Suppressor macrophage treated with lipopolysaccharide for 1 hour (primary cell): ENCODE measurements around the gene SHOX.
"Not testable (repeated sequence)": the region's sequence is repeated elsewhere in the genome, so short reads cannot be mapped to it uniquely, and the experiment has no call there.

Experiments
- DNase-seq, 3 donors: peaks; one replicate each; pipeline ENCODE4 v3.0.0-alpha.2; 2020 to 2022

SHOX gene

DNA sequence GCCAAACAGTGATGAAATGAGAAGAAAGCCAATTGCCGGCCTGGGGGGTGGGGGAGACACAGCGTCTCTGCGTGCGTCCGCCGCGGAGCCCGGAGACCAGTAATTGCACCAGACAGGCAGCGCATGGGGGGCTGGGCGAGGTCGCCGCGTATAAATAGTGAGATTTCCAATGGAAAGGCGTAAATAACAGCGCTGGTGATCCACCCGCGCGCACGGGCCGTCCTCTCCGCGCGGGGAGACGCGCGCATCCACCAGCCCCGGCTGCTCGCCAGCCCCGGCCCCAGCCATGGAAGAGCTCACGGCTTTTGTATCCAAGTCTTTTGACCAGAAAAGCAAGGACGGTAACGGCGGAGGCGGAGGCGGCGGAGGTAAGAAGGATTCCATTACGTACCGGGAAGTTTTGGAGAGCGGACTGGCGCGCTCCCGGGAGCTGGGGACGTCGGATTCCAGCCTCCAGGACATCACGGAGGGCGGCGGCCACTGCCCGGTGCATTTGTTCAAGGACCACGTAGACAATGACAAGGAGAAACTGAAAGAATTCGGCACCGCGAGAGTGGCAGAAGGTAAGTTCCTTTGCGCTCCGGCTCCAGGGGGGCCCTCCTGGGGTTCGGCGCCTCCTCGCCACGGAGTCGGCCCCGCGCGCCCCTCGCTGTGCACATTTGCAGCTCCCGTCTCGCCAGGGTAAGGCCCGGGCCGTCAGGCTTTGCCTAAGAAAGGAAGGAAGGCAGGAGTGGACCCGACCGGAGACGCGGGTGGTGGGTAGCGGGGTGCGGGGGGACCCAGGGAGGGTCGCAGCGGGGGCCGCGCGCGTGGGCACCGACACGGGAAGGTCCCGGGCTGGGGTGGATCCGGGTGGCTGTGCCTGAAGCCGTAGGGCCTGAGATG, at the start of gene SHOX:
TSS of gene SHOX (plus strand) at position 180 of the 885 bp plus-strand sequence. CDS start at position 287, 107 bp downstream.
- DNase-seq = no peak

DNA sequence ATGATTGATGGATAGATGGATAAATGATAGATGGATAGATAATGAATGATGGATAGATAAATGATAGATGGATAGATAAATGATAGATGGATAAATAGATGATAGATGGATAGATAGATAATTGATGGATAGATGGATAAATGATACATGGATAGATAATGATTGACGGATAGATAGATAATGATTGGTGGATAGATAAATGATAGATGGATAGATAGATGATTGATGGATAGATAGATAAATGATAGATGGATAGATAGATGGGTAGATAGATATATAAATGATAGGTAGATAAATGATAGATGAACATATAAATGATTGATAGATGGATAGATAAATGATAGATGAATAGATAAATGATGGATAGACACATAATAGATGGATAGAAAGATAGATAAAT, 49.5 kb upstream of the SHOX start:
- DNase-seq = no peak

DNA sequence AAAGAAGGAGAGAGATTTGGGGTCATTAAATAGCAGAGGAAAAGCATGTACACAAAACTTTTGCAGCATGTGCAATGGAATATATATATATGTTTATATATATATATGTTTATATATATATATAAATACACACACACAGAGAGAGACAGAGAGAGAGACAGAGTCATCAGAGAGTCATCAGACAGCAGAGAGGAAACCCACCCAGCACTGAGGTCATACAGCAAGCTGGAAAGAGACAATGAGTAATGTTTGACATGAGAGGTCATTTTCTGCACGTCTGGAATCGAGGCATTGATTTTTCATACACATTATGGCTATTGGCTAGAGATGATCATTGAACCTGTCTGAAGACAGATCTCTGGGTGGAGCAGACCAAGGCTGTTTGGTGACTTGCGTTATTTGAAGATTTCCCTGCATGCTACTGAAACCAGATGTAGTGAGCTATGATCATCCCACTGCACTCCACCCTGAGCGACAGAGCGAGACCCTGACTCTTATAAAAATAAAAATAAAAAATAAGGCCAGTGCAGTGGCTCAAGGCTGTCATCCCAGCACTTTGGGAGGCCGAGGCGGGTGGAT, 48.8 kb upstream of the SHOX start:
- DNase-seq = no peak

DNA sequence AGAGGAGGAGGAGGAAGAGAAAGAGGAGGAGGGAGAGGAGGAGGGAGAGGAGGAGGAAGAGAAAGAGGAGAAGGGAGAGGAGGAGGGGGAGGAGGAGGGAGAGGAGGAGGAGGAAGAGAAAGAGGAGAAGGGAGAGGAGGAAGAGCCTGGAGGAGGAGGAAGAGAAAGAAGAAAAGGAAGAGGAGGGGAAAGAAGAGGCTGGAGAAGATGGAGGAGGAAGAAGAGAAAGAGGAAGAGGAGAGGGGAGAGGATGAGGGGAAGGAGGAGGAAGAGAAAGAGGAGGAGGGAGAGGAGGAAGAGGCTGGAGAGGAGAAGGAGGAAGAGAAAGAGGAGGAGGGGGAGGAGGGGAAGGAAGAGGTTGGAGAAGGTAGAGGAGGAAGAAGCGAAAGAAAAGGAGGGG, 46.0 kb upstream of the SHOX start:
- DNase-seq = no peak

DNA sequence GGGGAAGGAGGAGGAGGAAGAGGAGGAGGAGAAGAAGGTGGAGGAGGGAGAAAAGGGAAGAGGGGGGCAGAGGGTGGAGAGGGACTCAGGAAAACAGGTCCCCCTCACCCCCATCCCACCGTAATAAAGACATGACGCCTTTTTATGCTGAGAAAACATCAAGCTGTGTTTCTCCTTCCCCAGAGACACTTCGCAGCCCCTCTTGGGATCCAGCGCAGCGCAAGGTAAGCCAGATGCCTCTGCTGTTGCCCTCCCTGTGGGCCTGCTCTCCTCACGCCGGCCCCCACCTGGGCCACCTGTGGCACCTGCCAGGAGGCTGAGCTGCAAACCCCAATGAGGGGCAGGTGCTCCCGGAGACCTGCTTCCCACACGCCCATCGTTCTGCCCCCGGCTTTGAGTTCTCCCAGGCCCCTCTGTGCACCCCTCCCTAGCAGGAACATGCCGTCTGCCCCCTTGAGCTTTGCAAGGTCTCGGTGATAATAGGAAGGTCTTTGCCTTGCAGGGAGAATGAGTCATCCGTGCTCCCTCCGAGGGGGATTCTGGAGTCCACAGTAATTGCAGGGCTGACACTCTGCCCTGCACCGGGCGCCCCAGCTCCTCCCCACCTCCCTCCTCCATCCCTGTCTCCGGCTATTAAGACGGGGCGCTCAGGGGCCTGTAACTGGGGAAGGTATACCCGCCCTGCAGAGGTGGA, 45.3 kb upstream of the SHOX start:
- DNase-seq = no peak

DNA sequence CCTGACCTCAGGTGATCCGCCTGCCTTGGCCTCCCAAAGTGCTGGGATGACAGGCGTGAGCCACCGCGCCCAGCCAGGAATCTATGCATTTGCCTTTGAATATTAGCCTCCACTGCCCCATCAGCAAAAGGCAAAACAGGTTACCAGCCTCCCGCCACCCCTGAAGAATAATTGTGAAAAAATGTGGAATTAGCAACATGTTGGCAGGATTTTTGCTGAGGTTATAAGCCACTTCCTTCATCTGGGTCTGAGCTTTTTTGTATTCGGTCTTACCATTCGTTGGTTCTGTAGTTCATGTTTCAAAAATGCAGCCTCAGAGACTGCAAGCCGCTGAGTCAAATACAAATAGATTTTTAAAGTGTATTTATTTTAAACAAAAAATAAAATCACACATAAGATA, 44.2 kb upstream of the SHOX start:
- DNase-seq = no peak

DNA sequence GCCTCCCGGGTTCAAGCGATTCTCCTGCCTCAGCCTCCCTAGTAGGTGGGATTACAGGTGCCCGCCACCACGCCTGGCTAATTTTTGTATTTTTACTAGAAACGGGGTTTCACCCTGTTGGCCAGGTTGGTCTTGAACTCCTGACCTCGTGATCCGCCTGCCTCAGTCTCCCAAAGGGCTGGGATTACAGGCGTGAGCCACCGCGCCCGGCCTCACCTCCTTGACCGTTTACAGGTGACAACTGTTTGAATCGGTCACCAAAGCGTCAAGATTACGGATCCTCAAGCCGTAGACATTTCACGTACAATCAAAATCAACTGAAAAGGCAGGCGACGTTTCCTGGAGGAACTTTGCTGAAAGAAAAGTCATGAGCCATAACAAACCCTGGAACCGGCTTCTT, 41.3 kb upstream of the SHOX start:
- DNase-seq = not testable (repeated sequence)

DNA sequence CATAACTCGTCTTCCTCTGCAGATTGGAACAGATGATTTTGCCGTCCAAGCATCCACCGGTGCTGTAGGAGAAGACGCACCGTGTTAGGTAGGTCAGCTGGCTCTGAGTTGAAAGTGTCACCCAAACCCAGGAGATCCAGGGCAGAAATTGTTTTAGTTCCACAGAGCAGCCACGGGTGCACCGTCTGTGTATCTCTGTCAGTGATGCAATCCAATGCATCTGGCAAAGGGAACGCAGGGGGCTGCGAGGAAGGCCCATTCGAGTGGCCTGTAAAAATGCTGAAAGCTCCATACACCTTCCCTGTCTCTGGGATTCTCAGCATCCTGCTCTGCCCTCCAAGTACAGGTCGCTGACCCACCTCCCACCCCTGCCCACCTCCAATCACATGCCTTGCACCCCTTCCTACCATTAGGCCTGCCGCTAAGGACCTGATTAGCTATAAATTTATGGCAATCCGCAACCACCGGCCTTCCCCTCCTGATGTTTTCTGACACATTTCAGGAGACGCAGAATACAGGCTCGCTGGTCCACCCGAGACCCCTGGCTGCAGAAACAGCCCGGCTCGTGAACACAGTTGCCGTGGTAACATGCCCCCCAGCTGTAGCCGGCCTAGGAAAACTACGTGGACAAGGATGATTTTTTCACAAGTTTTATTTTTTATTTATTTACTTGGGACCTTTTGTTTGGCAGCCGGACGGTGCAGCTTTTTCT, 39.7 kb upstream of the SHOX start:
- DNase-seq = no peak

DNA sequence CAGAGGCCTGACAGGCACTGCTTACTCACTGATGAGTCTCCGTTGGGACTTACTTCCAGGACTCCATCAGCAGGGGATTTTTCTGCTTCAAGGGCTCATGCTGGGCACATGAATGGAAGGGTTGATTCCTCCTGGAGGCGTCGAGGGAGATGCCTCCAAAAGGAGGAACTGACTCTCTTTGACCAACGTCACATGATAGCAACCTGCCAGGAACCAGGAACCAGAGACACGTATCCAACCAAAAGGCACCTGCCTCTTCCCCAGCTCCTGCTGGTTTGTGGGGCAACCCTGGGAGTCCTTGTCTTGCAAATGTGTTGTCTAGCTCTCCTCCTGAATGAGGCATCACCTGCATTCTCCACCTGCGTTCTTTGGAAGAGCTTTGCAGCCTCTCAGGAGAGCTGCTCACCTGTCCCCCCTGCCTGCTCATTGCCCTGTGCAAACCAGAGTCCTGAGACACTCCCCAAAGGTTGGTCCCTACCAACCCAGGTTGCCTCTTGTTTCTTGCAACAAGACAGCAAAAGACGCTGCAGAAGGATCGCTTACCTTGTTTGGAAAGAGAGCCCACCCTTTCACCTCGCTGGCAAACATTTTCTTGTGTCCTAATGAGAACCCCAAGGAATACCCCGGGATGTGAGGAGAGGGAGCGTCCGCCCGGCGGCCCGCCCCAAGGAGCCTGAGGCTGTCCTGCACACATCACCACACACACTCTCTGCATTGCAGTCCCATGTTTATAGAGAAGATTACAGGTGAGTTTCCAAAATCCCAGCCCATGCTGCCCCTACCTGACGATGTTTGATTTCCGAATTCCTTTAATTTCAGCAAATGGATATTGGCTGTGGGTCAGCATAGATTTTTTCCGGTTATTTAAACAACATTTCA, 30.5 kb upstream of the SHOX start:
- DNase-seq = no peak

DNA sequence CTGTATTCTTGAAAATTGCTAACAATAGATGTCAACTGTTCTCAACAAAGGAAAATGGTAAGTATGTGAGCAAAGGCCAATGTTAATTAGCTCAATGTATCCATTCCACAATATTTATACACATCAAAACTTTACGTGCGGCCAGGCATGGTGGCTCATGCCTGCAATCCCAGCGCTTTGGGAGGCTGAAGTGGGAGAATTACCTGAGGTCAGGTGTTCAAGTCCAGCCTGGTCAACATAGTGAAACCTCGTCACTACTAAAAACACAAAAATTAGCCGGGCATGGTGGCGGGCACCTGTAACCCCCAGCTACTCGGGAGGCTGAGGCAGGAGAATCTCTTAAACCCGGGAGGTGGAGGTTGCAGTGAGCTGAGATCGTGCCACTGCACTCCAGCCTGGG, 27.6 kb upstream of the SHOX start:
- not testable (repeated sequence) for DNase-seq

DNA sequence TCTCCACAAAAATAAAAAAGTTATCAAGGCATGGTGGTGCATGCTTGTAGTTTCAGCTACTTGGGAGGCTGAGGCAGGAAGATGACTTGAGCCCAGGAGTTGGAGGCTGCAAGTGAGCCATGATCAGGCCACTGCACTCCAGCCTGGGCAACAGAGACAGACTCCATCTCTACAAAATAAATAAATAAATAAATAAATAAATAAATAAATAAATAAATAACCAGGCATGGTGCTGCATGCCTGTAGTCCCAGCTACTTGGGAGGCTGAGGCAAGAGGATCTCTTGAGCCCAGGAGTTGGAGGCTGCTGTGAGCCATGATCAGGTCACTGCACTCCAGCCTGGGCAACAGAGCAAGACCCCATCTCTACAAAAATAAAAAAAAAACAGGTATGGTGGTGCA, 26.0 kb upstream of the SHOX start:
- DNase-seq = not testable (repeated sequence)

DNA sequence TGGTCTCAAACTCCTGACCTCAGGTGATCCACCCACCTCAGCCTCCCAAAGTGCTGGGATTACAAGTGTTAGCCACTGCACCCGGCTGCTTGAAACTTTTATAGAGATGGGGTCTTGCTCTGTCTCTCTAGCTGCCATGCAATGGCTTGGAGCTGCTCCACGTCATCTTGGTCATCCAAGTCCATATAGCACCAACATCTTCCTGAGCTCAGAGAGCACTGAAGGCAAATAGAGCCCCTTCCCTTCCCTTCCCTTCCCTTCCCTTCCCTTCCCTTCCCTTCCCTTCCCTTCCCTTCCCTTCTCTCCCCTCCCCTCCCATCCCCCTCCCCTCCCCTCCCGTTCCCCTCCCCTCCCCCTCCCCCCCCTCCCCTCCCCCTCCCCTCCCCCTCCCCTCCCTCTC, 22.5 kb upstream of the SHOX start:
- not testable (repeated sequence) for DNase-seq

DNA sequence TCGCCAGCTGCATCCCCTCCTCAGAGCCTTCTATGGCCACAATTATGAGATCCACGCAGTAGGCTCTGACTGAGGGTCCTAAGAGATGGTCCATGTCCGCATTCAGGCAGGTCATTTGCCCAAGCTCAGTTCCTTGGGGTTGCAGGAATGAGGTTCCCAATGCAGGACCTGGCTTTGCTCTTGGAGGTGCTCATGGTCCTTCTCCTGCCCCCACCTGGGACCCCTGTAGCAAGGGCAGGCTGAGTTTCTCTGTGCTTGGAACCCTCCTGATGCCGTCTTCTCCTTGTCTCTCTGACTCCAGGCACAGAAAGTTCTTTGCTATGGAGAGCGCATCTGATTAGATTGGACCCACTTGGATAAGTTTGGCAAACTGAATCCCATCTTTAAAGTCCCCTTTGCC, 16.5 kb upstream of the SHOX start:
- DNase-seq = no peak

DNA sequence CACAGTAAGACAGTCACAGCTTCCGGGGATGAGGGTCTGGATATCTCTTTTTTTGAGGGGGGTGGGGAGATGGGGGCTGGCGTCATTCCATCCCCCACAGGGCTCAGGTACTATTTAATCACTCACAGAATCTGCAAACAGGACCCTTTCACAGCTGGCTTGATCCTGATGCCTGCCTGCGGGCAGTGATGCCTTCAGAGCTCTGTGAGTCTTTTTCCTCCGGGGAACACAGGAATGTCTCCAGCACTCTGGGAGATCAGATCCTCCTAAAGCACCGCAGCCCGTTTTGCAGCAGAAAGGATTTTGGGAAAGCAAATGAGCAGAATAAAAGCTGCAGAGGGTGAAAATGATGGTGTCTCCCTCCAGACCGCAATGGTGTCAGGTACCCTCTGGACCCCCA, 13.2 kb upstream of the SHOX start:
- DNase-seq = no peak

DNA sequence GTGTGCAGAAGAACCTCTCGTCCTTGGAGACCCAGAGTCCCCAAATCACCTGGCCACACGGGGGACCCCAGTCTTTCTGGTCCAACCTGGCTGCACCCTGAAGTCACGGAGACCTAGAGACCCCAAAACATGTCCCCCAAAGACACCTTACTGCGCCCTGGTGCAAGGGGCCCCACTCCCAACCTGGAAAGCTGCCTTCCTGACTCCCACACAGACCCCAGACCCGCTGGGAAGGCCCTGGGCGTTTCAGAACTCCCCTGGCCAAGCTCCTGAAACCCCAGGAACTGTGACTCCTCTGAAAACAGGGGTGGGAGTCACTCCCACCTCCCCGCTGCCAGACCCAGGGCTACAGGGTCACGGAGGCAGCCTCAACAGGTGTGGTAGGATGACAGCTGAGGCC, 12.7 kb upstream of the SHOX start:
- no peak for DNase-seq

DNA sequence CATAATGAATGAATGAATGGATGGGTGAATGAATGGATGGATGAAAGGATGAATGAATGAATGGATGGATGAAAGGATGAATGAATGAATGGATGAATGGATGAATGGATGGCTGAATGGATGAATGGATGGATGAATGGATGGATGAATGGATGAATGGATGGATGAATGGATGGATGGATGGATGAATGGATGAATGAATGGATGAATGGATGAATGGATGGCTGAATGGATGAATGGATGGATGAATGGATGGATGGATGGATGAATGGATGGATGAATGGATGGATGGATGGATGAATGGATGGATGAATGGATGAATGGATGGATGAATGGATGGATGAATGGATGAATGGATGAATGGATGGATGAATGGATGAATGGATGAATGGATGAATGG, 12.3 kb upstream of the SHOX start:
- not testable (repeated sequence) for DNase-seq

DNA sequence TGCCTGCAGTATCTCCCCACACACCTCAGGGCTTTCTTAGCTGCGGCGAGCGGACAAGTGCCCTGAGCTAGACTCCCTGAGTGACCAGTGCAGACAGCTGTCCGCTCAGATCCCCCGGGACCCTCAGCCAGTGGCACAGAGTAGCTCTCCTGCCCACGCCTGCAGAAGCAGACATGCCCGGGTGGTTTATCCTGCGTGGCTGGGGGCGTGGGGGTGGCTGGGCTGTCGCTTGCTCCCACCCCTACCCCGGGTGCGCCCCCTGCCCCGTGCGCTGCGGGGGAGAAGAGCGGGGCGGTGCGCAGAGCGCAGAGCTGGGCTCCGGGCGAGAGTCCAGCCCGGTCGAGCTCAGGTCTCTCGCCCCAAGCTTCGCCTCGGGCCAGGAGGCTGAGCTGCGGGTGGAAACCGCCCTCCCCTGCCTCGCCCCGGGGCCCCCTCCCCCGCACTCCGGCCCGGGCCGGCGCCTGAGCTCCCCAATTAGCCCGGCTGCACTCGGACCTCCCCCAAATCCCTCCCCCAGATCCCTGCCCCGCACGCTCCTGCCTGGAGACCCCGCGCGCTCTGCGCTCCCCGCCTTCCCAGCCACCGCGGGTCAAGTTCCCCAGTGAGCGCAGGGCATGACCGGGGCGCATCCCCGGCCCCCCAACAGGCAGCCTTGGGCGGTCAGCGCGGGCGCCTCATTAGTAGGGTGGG, 11.7 kb upstream of the SHOX start:
- DNase-seq = no peak

DNA sequence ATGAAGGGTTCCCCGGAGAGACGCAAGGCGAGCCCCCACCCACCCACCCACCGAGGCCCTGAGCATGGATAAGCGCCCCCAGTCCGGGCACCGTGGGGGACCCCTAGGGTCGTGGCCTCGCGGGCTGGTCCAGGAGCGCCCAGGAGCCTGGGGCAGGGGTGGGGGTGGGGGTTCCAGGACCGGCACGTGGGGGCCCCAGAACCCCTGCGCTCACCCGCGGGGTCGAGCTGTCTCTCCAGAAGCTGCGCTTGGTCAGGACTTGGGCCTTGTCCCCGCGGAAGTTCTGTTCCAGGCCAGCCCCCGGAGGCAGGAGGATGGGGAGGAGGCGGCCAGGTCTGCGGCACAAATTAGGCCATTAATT, 11.2 kb upstream of the SHOX start:
- no peak for DNase-seq

DNA sequence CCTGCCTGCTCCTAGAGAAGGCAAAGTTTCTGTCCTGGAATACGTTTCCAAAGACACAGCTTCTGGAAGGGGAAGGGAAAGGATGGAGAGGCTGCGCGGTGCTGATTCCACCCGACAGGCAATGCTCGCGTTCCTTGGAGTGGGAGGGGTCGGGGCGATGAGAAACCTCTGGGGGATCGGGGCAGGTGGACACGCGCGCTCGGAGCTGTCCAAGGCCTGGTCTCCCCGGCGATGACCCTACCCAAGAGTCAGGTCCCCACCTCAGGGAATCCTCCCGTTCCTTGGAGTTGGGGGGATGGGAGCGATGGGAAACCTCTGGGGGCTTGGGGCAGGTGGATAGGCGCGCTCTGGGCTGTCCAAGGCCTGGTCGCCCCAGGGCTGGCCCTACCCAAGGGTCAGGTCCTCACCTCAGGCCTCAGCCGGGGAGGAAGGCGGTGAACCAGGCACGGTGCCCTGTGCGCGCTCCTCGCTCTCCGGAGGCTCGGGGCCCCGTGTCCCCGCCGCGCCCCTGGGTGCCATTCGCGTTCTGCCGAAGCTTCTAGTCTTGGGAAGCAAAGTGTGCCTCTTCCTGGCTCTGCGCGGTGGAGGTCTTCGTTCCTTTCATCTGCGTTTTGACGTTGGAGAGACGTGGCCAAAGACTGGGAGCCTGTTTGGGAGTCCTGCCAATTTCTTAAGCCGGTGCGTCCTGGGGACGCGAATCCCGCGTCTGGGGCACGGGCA, 10.6 kb upstream of the SHOX start:
- no peak for DNase-seq

DNA sequence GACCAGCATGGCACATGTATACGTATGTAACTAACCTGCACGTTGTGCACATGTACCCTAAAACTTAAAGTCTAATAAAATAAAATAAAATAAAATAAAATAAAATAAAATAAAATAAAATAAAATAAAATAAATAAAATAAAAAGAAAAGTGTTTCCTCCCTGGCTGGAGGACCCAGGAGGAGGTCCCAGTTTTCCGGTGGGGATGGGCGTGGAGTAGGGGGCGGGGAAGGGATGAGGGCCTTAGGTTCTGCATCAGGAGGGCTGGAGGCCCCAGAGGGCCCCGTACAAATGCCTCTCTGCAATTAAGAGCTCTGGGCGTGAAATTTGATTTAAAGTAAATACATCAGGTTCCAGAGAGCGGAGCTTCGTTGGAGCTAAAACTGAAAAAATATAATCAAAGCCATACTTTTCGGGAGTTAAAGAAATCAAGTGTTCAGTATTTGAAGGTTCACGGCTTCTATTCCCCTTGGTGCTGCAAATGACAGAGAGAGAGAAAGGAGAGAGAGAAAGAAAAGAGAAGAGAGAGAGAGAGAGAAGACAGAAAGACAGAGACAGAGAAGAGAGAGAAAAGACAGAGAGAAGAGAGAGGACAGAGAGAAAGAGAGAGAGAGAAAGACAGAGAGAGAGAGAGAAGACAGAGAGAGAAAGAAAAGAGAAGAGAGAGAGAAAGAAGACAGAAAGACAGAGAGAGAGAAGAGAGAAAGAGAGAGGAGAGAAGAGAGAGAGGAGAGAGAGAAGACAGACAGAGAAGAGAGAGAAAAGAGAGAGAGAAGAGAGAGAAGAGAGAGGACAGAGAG, 8.7 kb upstream of the SHOX start:
- no peak for DNase-seq
